ENCODE data around the gene MB21D2. TPM values are rescaled to one million over a fixed set of nuclear protein-coding genes. Genes with fewer than 3 reads are reported as not detected.

The MB21D2 gene
- total RNA-seq, 1 experiment from 2014 or later = 2.8 TPM

DNA sequence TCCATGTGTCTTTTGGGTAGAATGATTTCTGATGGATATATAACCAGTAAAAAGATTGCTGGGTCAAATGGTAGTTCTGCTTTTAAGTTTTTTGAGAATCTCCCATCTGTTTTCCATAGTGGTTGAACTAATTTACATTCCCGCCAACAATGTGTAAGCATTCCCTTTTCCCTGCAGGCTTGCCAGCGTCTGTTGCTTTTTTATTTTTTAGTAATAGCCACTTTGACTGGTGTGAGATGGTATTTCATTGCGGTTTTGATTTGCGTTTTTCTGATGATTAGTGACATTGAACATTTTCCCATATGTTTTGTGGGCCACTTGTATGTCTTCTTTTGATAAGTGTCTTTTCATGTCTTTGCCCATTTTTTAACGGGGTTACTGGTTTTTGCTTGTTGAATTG lies 36.3 kb upstream of the MB21D2 start:
- intact Hi-C loops (cut with micrococcal nuclease) = no loop called here
- TF ChIP-seq CTCF (IDR thresholded peaks at IDR 0.05 in 2 of 3, conservative IDR thresholded peaks at IDR 0.05 in 1 of 3; ENCODE audit: borderline replicate concordance in 1 of 3, insufficient read depth in 1 of 3, low read depth in 2 of 3, low read length in 2 of 3) (no peak), ZNF274 (IDR thresholded peaks at IDR 0.05; ENCODE audit: low read depth, low read length) (no peak), EGR1 (IDR thresholded peaks at IDR 0.05; ENCODE audit: low read depth) (no peak), TCF7L2 (IDR thresholded peaks at IDR 0.05; ENCODE audit: borderline replicate concordance, extremely low read depth, insufficient read depth, insufficient read length) (no peak), ELF1 (IDR thresholded peaks at IDR 0.05; ENCODE audit: borderline replicate concordance, low read depth) (no peak), EZH2 (IDR thresholded peaks at IDR 0.05) (no peak), JUND (IDR thresholded peaks at IDR 0.05) (no peak), ZBTB33 (IDR thresholded peaks at IDR 0.05; ENCODE audit: extremely low read depth, insufficient replicate concordance, low read length) (no peak), EZH2phosphoT487 (IDR thresholded peaks at IDR 0.05; ENCODE audit: borderline replicate concordance) (no peak), CEBPB (IDR thresholded peaks at IDR 0.05; ENCODE audit: low read depth) (no peak), POLR2AphosphoS5 (IDR thresholded peaks at IDR 0.05; ENCODE audit: low read depth, low read length) (no peak)
- ChIA-PET POLR2A (no interaction called here), RAD21 (ENCODE audit: low non-redundant PET in 1 of 2, low total read pairs in 2 of 2, uncharacterized antibody in 2 of 2, unreplicated experiment in 2 of 2) (no interaction called here), CTCF (no interaction called here)
- Histone ChIP-seq H3K9me3 (ENCODE audit: control insufficient read depth in 1 of 2, insufficient read depth in 1 of 2, low read depth in 1 of 2, low read length in 2 of 2) (no peaks in the 10 kb centered on the region), H3K36me3 (ENCODE audit: control insufficient read depth in 1 of 2, insufficient read depth in 2 of 2, low read length in 2 of 2) (no peaks in the 10 kb centered on the region), H3K9me2 (ENCODE audit: insufficient read depth) (no peaks in the 10 kb centered on the region), H3K27ac (ENCODE audit: low read depth, low read length) (no peak overlapping the region), H2AFZ (ENCODE audit: low read depth, low read length, poor library complexity, severe bottlenecking) (no peak overlapping the region), H3K4me2 (ENCODE audit: low read length) (no peak overlapping the region), H4K20me1 (ENCODE audit: insufficient read depth) (no peaks in the 10 kb centered on the region), H3K79me2 (ENCODE audit: insufficient read depth, low read length) (no peaks in the 10 kb centered on the region), H3K27me3 (ENCODE audit: insufficient read depth, low read length) (no peaks in the 10 kb centered on the region), H3K9ac (ENCODE audit: low read length) (no peak overlapping the region), H3K4me1 (ENCODE audit: control insufficient read depth in 1 of 2, insufficient read depth in 2 of 2, low read length in 2 of 2) (no peaks in the 10 kb centered on the region), H3K4me3 (replicated peaks in 1 of 2; ENCODE audit: low read depth in 1 of 2, low read length in 2 of 2) (no peak overlapping the region)
- no TSS peak for BruUV-seq (replicated peaks)
- ATAC-seq (no peak), DNase-seq (ENCODE audit: low read depth, low spot score) (no peak)

All from HCT116 (cell line).